Karpas-422 (cell line): Measurements from ENCODE around the gene GAN. TPM values are rescaled to one million over a fixed set of nuclear protein-coding genes. Genes with fewer than 3 reads are reported as not detected.
A peak's percentile ranks its signal among the peaks of the same experiment; 100 is the strongest.
"Not testable (repeated sequence)": the region's sequence is repeated elsewhere in the genome, so short reads cannot be mapped to it uniquely, and the experiment has no call there.

Experiments
- DNase-seq: peaks from one replicate; pipeline ENCODE4 v3.0.0-alpha.2; 2015
- H2AFZ ChIP-seq: fragments of 200-600 bp; sonication (generic); 2 replicates; pipeline ENCODE4 v1.6.1; 2014; ENCODE audit warnings: antibody characterized with exemption, low read length, mixed read lengths
- H3K27ac ChIP-seq: fragments of 200-600 bp; sonication (generic); 2 replicates; pipeline ENCODE4 v1.5.1; 2014; ENCODE audit warnings: mild to moderate bottlenecking, low read length, moderate library complexity
- H3K27me3 ChIP-seq: fragments of 200-600 bp; sonication (generic); 2 replicates; pipeline ENCODE4 v1.6.1; 2014; ENCODE audit warnings: low read length, mixed read lengths
- H3K36me3 ChIP-seq: fragments of 200-600 bp; sonication (generic); 2 replicates; pipeline ENCODE4 v1.6.1; 2014; ENCODE audit warnings: low read length, mixed read lengths; ENCODE audit not compliant: insufficient read depth
- H3K4me1 ChIP-seq: fragments of 200-600 bp; sonication (generic); 2 replicates; pipeline ENCODE4 v1.6.1; 2014; ENCODE audit warnings: mild to moderate bottlenecking, low read length, mixed read lengths
- H3K4me2 ChIP-seq: fragments of 200-600 bp; sonication (generic); 2 replicates; pipeline ENCODE4 v1.6.1; 2014; ENCODE audit warnings: low read length, low read depth, mild to moderate bottlenecking; ENCODE audit not compliant: poor library complexity, severe bottlenecking
- H3K4me3 ChIP-seq: fragments of 200-600 bp; sonication (generic); 2 replicates; pipeline ENCODE4 v1.5.1; 2014; ENCODE audit warnings: mild to moderate bottlenecking, antibody characterized with exemption, low read length, mixed read lengths
- H3K79me2 ChIP-seq: fragments of 200-600 bp; sonication (generic); 2 replicates; pipeline ENCODE4 v1.6.1; 2014; ENCODE audit warnings: mild to moderate bottlenecking, low read length, mixed read lengths
- H3K9ac ChIP-seq: fragments of 200-600 bp; sonication (generic); 2 replicates; pipeline ENCODE4 v1.6.0; 2014; ENCODE audit warnings: low read length
- H3K9me2 ChIP-seq: fragments of 200-600 bp; sonication (generic), shearing (Covaris generic); replicated peaks from 2 replicates; pipeline ENCODE4 v1.6.0; 2014; ENCODE audit warnings: mild to moderate bottlenecking, low read length, moderate library complexity; ENCODE audit not compliant: insufficient read depth
- H3K9me3 ChIP-seq: fragments of 300-700, 200-600 bp; sonication (generic); 2 replicates; pipeline ENCODE4 v1.6.1; 2014; ENCODE audit warnings: low read length, mixed read lengths
- H4K20me1 ChIP-seq: fragments of 200-600 bp; sonication (generic); 2 replicates; pipeline ENCODE4 v1.6.1; 2014; ENCODE audit warnings: mild to moderate bottlenecking, antibody characterized with exemption, low read length, low read depth; ENCODE audit not compliant: insufficient read depth
- total RNA-seq: library from RNA; depleted of rRNA; stranded (reverse); fragments of >200 nt; shearing (Covaris generic); gene quantifications from 2 replicates; pipeline ENCODE4 v1.2.3, GENCODE V29; 2014; ENCODE audit warnings: low replicate concordance

The GAN gene
- total RNA-seq, 1 experiment from 2014 or later: 5.3 TPM

- H3K4me1 ChIP-seq, H3K4me3 ChIP-seq, H3K36me3 ChIP-seq, H3K27me3 ChIP-seq, H3K9me2 ChIP-seq, H3K4me2 ChIP-seq, H3K9ac ChIP-seq, H2AFZ ChIP-seq, H3K27ac ChIP-seq, H4K20me1 ChIP-seq, DNase-seq, H3K9me3 ChIP-seq, H3K79me2 ChIP-seq: not testable (repeated sequence)
These were observed 107.4 kb downstream of the GAN start for GRCh38 chr16:81422153-81422552.

GRCh38 chr16:81424771-81425170 is 110.0 kb downstream of the GAN start:
- Histone ChIP-seq H3K4me3 (no peak overlapping the region), H3K9me3 (no peaks in the 10 kb centered on the region), H3K27me3 (no peaks in the 10 kb centered on the region), H4K20me1 (no peaks in the 10 kb centered on the region), H3K4me2 (no peak overlapping the region), H3K4me1 (peaks cover 7% of the 10 kb centered on the region), H3K79me2 (no peaks in the 10 kb centered on the region), H3K27ac (no peak overlapping the region), H2AFZ (no peak overlapping the region), H3K9me2 (no peaks in the 10 kb centered on the region), H3K9ac (no peak overlapping the region), H3K36me3 (no peaks in the 10 kb centered on the region)
- no peak for DNase-seq

GRCh38 chr16:81427219-81427618 is 112.5 kb downstream of the GAN start:
- no peaks in the 10 kb centered on the region for H3K9me3 ChIP-seq
- H3K9me2 ChIP-seq: no peaks in the 10 kb centered on the region
- no peak for DNase-seq
- no peak overlapping the region for H3K9ac ChIP-seq
- no peaks in the 10 kb centered on the region for H4K20me1 ChIP-seq
- no peak overlapping the region for H3K4me2 ChIP-seq
- no peak overlapping the region for H3K27ac ChIP-seq
- no peaks in the 10 kb centered on the region for H3K4me1 ChIP-seq
- no peaks in the 10 kb centered on the region for H3K36me3 ChIP-seq
- H3K27me3 ChIP-seq: no peaks in the 10 kb centered on the region
- no peaks in the 10 kb centered on the region for H3K79me2 ChIP-seq
- H3K4me3 ChIP-seq: no peak overlapping the region
- no peak overlapping the region for H2AFZ ChIP-seq

- no peak overlapping the region for H2AFZ ChIP-seq
- DNase-seq: peak; percentile 79
These were observed 114.3 kb downstream of the GAN start for GRCh38 chr16:81429045-81429521.

GRCh38 chr16:81431554-81432353 is 117.0 kb downstream of the GAN start:
- no peak overlapping the region for H3K4me3 ChIP-seq

More at GRCh38 chr16:81429045-81429521, 114.3 kb downstream of the GAN start:
- no peak overlapping the region for H3K4me2 ChIP-seq
- H3K27me3 ChIP-seq: no peaks in the 10 kb centered on the region
- no peaks in the 10 kb centered on the region for H3K9me2 ChIP-seq
- H3K79me2 ChIP-seq: no peaks in the 10 kb centered on the region
- H3K9me3 ChIP-seq: no peaks in the 10 kb centered on the region
- H3K36me3 ChIP-seq: no peaks in the 10 kb centered on the region
- H3K27ac ChIP-seq: no peak overlapping the region
- no peaks in the 10 kb centered on the region for H4K20me1 ChIP-seq
- peaks cover 6% of the 10 kb centered on the region for H3K4me1 ChIP-seq
- H3K4me3 ChIP-seq: no peak overlapping the region
- no peak overlapping the region for H3K9ac ChIP-seq

GRCh38 chr16:81432937-81433557 is 118.3 kb downstream of the GAN start:
- H3K27ac ChIP-seq: no peak overlapping the region
- H3K79me2 ChIP-seq: no peaks in the 10 kb centered on the region
- peak overlapping the region; percentile 35 for H3K4me2 ChIP-seq
- H3K9me3 ChIP-seq: no peaks in the 10 kb centered on the region
- H3K9me2 ChIP-seq: no peaks in the 10 kb centered on the region
- no peaks in the 10 kb centered on the region for H3K27me3 ChIP-seq
- no peak overlapping the region for H3K4me3 ChIP-seq
- no peak overlapping the region for H2AFZ ChIP-seq
- DNase-seq: no peak
- no peaks in the 10 kb centered on the region for H4K20me1 ChIP-seq
- no peaks in the 10 kb centered on the region for H3K36me3 ChIP-seq
- peaks cover 6% of the 10 kb centered on the region for H3K4me1 ChIP-seq
- H3K9ac ChIP-seq: no peak overlapping the region

More at GRCh38 chr16:81431554-81432353, 117.0 kb downstream of the GAN start:
- H3K36me3 ChIP-seq: no peaks in the 10 kb centered on the region
- H3K4me1 ChIP-seq: peaks cover 6% of the 10 kb centered on the region
- H3K27me3 ChIP-seq: no peaks in the 10 kb centered on the region
- no peak overlapping the region for H3K9ac ChIP-seq
- H3K27ac ChIP-seq: no peak overlapping the region
- no peaks in the 10 kb centered on the region for H3K9me3 ChIP-seq
- no peaks in the 10 kb centered on the region for H3K79me2 ChIP-seq
- H3K4me2 ChIP-seq: no peak overlapping the region
- no peak overlapping the region for H2AFZ ChIP-seq
- H4K20me1 ChIP-seq: no peaks in the 10 kb centered on the region
- no peak for DNase-seq
- H3K9me2 ChIP-seq: no peaks in the 10 kb centered on the region

GRCh38 chr16:81435103-81435502 is 120.3 kb downstream of the GAN start:
- Histone ChIP-seq H3K9ac (no peak overlapping the region), H3K27me3 (no peaks in the 10 kb centered on the region), H4K20me1 (no peaks in the 10 kb centered on the region), H3K27ac (no peak overlapping the region), H3K4me1 (peaks cover 6% of the 10 kb centered on the region), H3K9me2 (no peaks in the 10 kb centered on the region), H3K9me3 (no peaks in the 10 kb centered on the region), H3K79me2 (no peaks in the 10 kb centered on the region), H3K4me3 (no peak overlapping the region), H2AFZ (no peak overlapping the region), H3K4me2 (no peak overlapping the region), H3K36me3 (no peaks in the 10 kb centered on the region)
- no peak for DNase-seq

- no peak for DNase-seq
- Histone ChIP-seq H2AFZ (no peak overlapping the region), H4K20me1 (no peaks in the 10 kb centered on the region), H3K4me3 (no peak overlapping the region), H3K79me2 (no peaks in the 10 kb centered on the region), H3K9me2 (no peaks in the 10 kb centered on the region), H3K4me2 (no peak overlapping the region), H3K9ac (no peak overlapping the region), H3K27ac (no peak overlapping the region), H3K36me3 (no peaks in the 10 kb centered on the region), H3K4me1 (peaks cover 6% of the 10 kb centered on the region), H3K9me3 (no peaks in the 10 kb centered on the region), H3K27me3 (no peaks in the 10 kb centered on the region)
These were observed 120.8 kb downstream of the GAN start for GRCh38 chr16:81435567-81435966.
